Measurements from ENCODE around the gene ARL15. TPM values are rescaled to one million over a fixed set of nuclear protein-coding genes. Genes with fewer than 3 reads are reported as not detected.

The ARL15 gene
- total RNA-seq, 1 experiment from 2014 or later, result 13.0 TPM

DNA sequence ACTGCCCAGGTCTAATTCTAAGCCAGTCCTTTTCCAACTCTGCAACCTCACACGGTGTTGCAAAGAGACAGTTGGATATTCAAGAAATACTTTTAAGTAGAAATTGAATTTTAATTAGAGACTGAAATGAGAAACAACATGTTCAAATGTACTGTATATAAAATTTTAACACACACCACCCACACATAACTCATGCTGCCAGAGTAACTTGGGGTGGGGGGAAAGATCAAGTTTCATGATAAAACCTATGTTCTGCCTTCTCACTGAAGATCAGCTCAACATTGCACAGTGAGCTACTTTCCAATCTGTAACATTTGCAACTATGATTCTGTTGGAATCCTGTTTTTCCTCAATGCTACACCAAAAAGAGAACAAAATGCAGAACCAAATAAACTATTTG is 17.5 kb downstream of the ARL15 start:
- Mint-ChIP-seq H3K27me3 (ENCODE audit: low read depth) (no peaks in the 10 kb centered on the region; the same call in 1 of the 2 replicates), H3K27ac (no peak overlapping the region), H3K9me3 (no peaks in the 10 kb centered on the region), H3K4me3 (no peak overlapping the region), H3K4me1 (peaks cover 26 to 34% of the 10 kb centered on the region in 2 experiments), H3K36me3 (ENCODE audit: insufficient read depth in 1 of 3, low read depth in 3 of 3) (no peaks in the 10 kb centered on the region)
- Histone ChIP-seq H3K9me3 (ENCODE audit: control insufficient read depth, low read depth, low read length) (no peaks in the 10 kb centered on the region), H3K9ac (ENCODE audit: extremely low read depth, insufficient read length, low read length) (no peak overlapping the region), H3K23ac (ENCODE audit: insufficient read length, low read depth, low read length) (no peak overlapping the region), H3K14ac (ENCODE audit: insufficient read depth, low read length) (no peak overlapping the region), H3K27me3 (ENCODE audit: insufficient read depth, low read length) (no peaks in the 10 kb centered on the region), H4K5ac (ENCODE audit: insufficient read length, low read depth, low read length) (no peak overlapping the region), H2AK5ac (ENCODE audit: insufficient read length, low read length) (no peak overlapping the region), H3K56ac (ENCODE audit: insufficient read length, low read depth, low read length) (no peak overlapping the region), H4K20me1 (ENCODE audit: control insufficient read depth, insufficient read depth, insufficient read length) (no peaks in the 10 kb centered on the region), H3K79me1 (ENCODE audit: insufficient read depth, low read depth, low read length, poor library complexity, severe bottlenecking) (no peaks in the 10 kb centered on the region), H2BK12ac (ENCODE audit: insufficient read length, low read depth, low read length) (no peak overlapping the region), H3T11ph (ENCODE audit: low read length) (no peak overlapping the region), H3K4ac (ENCODE audit: low read depth, low read length) (no peak overlapping the region), H3K79me2 (ENCODE audit: insufficient read depth, low read length) (no peaks in the 10 kb centered on the region), H4K91ac (ENCODE audit: insufficient read length, low read depth, low read length) (no peak overlapping the region), H3K18ac (ENCODE audit: insufficient read length, low read depth, low read length) (no peak overlapping the region), H3K23me2 (ENCODE audit: insufficient read length, low read depth, low read length, poor library complexity, severe bottlenecking) (no peaks in the 10 kb centered on the region), H3K4me2 (ENCODE audit: insufficient read depth, insufficient read length, low read length) (no peak overlapping the region), H2AFZ (ENCODE audit: low read length) (no peak overlapping the region), H4K8ac (replicated peaks; ENCODE audit: insufficient read length, low read depth, low read length) (no peak overlapping the region), H2BK120ac (ENCODE audit: low read depth, low read length, poor library complexity, severe bottlenecking) (no peak overlapping the region), H3K27ac (ENCODE audit: insufficient read length, low read depth, low read length) (no peak overlapping the region), H2BK20ac (ENCODE audit: low read depth, low read length, poor library complexity, severe bottlenecking) (no peak overlapping the region), H2BK5ac (ENCODE audit: insufficient read length, low read length) (no peak overlapping the region), H2BK15ac (ENCODE audit: low read depth, low read length) (no peak overlapping the region), H3K4me1 (ENCODE audit: insufficient read depth, low read length) (no peaks in the 10 kb centered on the region; the same call in 1 of the 2 replicates)
- TF ChIP-seq, protein P1, sequence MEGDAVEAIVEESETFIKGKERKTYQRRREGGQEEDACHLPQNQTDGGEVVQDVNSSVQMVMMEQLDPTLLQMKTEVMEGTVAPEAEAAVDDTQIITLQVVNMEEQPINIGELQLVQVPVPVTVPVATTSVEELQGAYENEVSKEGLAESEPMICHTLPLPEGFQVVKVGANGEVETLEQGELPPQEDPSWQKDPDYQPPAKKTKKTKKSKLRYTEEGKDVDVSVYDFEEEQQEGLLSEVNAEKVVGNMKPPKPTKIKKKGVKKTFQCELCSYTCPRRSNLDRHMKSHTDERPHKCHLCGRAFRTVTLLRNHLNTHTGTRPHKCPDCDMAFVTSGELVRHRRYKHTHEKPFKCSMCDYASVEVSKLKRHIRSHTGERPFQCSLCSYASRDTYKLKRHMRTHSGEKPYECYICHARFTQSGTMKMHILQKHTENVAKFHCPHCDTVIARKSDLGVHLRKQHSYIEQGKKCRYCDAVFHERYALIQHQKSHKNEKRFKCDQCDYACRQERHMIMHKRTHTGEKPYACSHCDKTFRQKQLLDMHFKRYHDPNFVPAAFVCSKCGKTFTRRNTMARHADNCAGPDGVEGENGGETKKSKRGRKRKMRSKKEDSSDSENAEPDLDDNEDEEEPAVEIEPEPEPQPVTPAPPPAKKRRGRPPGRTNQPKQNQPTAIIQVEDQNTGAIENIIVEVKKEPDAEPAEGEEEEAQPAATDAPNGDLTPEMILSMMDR (conservative IDR thresholded peaks at IDR 0.05), result no peak
- WGBS (ENCODE audit: extremely low coverage, insufficient read length, low lambda C conversion rate), result no CpG with 5 or more reads among the region's 1 CpG
- DNase-seq, result no peak
